Activated T-helper 9 cell treated with anti-CD3 and anti-CD28 coated beads, Interleukin-2, amount 50 U/mL, for 16 hours (primary cell): Measurements from ENCODE around the gene CTRB1.

Source experiments
- DNase-seq: peaks from one replicate; pipeline ENCODE4 v3.0.0-alpha.2; 2020; ENCODE audit warnings: low read depth

CTRB1 gene

DNA sequence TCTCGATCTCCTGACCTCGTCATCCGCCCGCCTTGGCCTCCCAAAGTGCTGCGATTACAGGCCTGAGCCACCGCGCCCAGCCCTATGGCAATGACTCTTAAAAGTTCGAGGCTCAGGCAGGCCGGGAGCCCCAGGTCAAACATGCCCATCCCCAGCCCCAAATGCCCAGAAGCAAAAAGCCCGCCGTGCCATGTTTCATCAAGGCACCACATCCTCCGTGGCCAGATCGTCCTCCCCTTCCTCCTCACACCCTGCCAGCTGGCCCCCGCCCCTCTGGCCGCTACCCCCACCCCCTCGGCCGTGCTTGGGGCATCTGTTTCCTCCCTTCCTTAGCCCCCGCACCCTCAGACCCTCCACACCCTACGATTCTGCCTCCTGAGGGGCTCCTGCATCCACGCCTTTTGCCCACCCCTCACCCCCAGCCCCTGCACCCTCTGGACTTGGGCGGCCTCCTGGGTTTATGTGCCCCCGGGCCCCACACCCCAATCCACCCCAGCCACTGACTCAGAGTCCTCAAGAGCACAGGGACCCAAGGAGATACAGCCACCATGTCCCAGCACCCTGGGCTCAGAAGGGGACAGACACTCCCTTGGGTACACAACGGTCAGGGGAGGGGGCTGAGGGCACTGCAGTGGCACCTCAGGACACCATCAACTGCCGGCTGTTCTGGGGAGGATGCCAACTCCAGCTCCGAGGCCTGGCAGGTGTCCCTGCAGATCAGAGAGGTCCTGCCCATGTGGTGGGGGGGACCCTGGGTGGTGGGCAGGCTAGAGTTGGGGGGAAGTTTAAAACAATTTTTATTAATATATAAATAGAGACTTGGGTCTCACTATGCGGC is 7.1 kb downstream of the CTRB1 start:
- DNase-seq, result no peak

DNA sequence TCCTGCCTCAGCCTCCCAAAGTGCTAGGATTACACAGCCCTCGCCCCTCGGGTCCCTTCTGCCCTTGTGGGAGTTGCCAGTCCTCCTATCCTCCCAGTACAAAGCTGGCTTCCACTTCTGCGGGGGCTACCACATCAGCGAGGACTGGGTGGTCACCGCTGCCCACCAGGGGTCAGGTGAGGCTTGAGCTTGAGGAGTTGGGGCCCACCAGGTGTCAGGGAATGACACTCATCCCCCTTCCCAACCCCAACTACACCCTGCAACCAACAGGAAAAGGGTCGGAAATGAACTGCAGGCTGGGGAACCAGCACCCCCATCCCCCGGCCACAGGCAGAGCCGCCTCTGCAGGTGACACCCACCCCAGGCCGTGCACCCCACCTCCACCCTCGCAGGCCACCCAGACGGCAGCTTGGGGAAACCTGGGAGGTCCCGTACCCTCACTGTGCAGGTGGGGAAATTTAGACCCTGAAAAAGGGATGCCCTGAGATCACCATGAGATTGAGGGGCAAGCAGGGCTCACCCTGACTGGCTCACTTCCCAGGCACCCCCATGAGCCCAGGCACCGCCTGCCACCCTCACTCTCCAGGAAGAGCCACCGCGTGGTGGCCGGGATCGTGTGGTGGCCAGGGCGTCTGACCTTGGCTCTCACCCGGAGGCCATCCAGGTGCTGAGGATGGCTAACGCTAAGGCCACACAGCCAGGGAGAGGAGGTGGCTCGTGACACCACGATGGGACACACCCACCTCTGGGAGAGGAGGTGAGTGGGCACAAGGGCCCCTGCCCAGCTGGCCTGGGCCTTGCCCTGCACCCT is 8.0 kb downstream of the CTRB1 start:
- DNase-seq, result no peak

DNA sequence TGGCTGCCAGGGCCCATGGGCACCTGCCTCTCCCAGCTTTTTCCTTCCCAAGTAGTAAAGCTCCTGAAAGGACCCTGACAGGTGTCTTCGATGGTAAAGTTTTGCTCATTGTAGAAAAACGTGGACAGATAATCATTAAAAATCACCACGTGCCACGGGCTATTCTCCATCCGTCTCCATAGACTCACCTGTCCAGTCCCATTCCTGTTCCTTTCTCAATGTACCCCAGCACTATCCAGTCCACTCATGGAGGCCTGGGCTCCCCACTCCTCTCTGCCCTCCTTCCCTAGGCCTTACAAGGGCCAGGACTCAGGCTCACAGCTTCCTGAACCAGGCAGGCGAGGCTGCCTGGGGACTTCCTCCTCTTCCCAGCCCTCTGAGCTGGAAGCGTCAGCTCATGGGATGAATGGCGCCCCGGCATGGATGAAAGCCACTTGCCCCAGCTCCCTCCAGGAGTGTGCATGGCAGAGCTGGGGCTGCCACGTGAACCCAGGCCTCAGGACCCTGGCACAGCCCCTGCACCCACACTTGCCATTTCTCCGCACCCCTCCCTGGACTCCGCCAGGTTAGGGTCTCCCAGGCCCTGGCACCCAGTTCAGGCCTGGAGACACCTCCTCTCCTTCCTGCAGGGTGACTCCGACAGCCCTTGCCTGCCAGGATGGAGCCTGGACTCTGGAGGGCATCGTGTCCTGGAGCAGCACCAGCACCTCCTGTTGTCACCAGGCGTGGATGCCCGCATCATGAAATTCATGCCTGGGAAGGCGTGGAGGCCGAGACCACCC is 8.8 kb downstream of the CTRB1 start:
- no peak for DNase-seq

DNA sequence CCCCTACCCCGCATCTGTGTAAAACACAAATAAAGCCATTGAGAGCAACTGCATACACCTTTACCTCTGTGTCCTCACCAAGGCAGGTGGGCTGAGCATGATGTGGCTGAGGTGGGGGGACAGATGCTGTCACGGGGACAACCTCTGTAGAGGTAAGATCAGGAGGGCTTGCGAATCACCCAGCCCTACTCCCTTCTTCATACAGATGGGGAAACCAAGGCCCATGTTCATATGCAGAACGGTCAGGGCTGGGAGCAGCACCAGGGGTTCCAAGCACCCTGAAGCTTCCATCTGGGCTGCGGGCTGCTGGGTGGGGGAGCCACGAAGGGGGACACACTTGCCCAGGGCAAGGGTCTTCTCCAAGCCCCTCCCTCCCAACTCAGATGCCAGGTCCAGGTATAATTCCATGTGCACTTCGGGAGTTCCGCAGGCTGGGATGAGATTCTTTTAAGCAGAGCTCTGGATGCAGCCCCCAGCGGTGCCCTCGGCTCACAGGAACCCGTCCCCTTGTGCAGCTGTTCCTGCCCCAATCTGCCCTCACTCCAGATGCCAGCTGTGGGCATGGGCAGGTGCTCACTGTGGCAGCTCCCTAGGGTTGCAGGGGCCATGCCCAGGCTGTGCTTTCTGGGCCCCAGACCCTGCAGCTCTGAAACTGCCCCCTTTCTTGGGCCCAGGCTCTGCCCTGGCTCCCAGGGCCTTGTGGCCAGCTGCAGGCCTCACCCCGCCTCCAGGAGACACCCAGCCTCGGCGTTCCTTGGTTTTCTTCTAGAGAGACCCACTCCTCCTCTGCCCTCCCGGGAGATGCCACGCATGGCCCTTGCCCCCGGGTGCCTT is 9.6 kb downstream of the CTRB1 start:
- no peak for DNase-seq

DNA sequence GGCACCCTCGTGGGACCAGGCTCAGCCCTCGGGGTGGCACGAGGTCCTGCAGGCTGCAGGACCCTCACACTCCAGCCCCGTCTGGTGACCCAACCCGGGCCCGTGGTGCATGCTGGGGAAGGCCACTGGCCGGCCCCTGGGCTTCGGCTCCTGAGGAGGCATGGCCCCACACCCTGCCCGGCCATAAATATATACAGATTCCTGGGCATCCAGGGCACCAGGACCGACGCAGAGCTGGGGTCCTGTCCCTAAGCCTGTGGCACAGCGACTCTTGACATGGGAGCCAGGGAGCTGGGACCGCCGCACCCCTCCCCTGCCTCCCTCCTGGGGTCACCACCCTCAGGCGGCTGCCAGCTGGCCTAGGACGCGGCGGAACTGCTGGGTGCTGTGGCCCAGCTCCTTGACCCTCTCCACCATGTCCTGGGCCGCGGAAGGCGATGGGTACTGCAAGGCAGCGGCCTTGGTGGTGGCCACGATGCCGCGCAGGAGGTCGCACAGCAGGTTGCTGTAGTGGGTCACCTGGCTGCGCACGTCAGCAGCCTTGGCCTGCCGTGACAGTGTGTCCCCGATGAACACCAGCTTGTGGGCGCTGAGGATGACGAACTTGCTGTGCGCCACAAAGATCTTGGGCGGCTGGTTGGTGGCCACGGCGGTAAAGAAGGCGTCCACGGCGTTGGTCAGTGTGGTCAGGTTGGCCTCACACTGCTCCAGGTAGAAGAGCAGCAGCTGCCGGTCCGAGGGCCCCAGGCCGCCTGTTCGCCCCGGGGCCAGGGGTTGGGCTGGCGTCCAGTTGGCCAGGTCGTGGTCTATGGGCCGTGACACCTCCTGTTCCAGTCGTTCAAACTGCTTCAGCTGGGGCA is 10.6 kb downstream of the CTRB1 start:
- DNase-seq, result no peak

DNA sequence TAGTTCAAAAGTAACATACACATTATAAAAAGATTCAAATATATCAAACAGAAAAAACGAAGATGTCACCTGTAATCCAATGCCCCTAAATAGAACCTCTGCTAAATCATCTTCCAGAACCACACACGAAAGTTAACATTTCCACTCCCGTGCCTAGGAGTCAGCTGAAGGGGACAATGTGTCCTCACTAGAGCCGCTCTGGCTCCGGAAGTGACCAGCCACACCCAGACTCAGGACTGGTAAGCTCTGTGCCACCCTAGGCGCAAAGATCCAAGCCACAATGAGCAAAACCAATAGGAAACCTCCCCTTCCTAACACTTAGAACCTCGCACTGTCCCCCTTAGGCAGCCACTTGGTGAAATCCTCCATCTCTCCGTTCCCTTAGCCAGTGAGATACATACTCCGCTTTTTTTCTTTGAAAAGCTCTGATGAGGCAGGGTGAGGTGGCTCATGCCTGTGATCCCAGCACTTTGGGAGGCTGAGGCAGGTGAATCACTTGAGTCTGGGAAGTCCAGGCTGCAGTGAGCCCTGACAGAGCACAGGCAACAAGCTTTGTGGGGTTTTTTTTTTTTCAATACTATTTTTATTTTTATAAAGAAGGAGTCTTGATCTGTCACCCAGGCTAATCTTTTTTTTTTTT is 11.8 kb downstream of the CTRB1 start:
- no peak for DNase-seq

DNA sequence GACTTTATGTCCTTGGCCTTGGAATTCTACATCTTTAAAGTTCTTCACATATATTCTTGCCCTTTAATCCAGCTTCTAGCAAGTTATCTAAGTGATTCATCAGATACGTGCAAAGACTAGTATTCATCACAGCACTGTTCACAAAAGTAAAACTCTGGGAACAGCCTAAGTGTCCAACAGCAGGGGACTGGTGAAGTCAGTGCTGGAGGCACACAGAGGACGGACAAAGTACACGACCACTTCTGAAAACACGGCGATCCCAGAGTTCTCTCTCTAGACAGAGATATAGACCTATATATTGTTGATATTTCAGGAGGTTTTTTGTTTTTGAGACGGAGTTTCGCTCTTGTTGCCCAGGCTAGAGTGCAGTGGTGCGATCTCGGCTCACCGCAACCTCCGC is 12.8 kb downstream of the CTRB1 start:
- no peak for DNase-seq

DNA sequence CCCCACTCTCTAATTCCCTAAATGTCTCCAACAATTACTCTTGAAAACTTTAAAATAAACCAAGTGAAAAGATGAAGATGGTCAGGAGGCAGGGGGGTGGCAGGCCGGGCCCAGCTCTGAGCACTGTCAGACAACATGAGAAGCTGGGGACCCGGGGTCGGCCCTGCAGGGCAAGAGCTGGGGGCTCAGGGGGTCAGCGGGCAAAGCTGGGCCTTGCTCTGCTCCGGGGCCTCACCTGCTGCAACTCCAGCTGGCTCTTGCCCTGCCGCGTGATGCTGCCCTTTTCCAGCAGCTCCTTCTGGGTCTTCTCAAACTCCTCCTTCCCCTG is 14.8 kb downstream of the CTRB1 start:
- no peak for DNase-seq

DNA sequence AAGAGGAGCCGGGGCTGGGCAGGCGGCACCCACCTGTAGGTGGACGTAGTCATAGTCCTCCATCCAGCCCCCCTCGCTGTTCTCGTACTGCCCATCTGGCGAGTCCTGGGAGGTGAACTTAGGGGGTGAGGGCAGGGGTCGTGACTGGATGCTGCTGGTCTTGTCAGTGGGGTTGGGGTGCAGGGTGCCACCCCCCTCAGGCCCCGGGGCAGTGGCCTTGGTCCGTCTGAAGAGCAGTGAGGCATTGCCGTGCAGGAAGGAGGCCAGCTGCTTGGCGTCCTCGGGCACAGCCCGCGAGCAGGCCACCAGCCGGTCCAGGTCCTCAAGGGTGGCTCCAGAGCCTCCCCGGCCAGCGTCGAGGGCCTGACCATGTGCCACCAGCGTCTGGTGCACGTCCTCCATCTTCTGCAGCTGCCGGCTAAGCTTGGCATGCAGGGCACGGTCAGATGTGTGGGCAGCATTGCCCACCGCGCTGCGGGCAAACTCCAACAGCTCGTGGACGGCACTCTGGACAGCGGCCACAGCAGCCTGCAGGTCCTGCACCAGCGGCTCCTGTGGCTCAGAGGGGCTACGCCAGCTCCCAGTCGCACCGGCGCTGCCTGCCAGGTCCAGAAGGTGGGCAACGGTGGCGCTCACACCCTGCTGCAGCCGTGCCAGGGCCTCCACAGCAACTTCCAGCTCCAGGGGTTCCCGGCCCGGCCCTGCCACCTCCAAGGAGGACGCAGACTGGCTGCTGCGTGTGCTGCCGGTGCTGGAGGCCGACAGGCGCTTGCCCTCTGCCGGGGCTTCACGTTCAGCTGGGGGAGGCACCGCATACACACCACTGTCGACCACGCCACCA is 16.3 kb downstream of the CTRB1 start:
- no peak for DNase-seq

DNA sequence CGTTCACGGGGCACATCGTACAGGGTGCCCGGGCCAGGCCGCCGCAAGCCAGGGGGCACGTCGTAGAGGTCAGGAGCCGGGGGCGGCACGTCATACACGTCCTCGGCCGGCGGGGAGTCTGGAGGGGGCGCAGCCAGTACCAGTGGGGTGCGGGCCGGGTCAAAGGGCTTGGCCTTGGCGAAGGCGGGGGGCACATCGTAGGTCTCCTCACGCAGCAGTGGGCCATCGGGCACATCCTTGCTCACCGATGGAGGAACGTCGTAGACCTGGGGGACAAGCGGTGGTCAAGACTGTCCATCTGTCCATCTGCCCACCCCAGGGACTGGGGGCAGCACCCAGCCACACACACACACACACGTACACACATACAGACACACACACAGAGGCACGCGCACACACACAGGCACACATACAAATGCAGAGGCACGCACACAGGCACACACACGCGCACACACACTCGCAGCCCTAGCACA is 17.0 kb downstream of the CTRB1 start:
- DNase-seq, result no peak

DNA sequence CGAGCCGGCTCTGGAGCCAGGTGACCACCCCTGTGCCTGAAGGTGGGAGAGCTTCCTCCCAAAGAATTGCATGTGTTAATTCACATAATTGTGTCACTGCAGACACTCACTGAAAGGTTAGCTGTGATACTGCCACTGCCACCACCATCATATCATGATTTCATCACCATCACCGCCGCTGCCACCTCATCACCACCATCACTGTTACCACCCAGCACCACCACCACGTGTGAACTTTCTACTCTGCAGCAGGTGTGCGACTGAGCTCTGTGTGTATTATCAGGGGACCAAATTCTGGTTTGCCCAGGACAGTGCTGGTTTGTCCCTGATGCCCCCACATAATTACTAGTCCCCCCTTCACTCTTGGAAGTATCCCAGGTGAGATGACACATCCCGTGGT is 17.4 kb downstream of the CTRB1 start:
- DNase-seq, result no peak

DNA sequence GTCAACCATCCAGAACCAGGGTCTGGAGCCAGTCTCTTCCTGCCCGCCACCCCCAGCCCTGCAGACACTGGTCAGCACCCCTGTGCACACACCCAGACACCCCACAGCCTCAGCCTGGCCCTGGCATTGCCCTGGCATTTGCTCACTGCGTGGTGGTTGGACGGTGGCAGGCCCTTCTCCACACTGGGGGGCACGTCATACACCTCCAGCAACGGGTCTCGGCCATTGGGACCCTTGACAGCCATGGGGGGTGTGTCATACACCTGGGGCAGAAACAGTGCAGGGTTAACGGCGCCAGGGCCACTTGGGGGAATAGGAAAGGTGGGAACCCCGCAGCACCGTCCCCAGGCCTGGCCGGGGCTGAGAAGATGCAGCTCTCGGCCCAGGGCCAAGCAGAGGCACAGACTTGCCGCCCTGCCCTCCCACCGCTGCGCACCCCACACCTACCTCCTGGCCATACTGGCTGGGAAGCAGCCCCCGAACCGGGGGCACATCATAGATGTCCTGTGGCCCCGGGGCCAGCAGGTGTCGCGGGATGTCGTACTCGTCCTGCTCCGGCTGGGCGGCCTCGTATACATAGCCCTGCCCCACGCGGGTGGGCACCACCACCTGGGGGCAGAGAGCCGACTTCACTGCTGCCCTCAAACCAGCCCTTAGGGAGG is 18.1 kb downstream of the CTRB1 start:
- no peak for DNase-seq

DNA sequence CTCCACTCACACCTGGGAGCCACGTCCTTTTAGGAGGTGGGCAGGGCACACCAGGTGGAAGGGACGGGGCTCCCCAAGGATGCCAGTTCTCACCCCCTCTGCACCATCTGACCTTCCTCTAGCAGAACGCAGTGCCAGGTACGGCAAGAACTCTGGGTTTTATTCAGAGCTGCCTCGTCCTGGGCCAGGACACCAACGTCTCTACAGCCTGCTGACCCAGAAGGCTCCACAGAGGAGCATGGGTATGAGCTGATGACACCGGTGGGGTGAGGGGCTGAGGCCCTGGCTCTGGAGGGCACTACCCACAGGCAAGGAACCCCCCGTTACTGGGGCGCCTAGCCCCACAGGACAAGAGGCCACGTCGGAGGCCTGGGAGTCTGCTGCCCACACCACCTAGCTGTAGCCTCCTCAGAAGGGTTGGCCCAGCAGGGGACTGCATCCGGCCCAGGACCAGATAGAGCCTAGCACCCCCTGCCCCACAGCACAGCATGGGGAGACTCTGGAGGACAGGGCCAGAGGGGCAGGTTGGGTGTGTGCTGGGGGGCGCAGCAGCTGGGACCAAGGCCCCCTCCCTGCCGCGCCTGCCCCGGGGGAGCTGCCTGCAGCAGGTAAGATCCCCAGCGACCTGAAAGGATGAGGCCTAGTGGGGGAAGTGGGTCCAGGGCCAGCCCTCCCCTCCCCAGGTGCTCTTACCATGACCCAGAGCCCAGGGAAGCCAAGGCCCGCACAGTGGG is 18.8 kb downstream of the CTRB1 start:
- no peak for DNase-seq

DNA sequence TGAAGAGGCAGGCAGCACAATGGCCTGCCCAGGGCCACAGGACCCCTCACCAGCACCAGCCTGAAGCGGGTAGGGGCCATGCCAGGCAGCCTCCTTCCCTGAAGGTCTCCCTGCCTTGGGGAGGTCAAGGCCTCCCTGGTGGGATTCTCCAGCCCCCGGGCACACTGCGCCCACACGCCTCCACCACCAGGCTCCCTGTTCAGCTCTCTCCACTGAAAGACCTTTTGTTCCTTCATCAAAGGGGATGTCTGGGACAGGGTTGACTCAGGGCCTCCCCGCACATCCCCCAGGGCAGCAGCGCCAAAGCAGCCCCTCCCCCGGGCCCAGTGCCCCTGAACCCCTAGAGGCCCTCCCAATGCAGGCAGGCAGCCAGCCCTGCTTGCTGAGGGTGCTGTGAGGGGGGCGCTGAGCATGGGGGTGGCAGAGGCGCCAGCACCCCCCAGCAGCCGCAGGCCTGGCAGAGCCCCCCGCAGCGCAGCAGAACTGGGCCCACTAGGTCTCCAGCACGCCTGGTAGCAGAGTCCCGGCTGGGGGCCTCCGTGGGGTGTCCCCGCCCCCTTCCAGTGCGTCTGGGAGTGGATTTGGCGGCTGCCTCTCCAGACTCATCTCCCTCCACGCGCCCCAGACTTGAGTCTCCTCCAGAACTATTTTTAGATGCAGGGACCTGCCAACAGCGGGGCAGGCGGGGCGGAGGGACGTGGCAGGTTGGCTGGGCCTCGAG is 19.5 kb downstream of the CTRB1 start:
- DNase-seq, result no peak

DNA sequence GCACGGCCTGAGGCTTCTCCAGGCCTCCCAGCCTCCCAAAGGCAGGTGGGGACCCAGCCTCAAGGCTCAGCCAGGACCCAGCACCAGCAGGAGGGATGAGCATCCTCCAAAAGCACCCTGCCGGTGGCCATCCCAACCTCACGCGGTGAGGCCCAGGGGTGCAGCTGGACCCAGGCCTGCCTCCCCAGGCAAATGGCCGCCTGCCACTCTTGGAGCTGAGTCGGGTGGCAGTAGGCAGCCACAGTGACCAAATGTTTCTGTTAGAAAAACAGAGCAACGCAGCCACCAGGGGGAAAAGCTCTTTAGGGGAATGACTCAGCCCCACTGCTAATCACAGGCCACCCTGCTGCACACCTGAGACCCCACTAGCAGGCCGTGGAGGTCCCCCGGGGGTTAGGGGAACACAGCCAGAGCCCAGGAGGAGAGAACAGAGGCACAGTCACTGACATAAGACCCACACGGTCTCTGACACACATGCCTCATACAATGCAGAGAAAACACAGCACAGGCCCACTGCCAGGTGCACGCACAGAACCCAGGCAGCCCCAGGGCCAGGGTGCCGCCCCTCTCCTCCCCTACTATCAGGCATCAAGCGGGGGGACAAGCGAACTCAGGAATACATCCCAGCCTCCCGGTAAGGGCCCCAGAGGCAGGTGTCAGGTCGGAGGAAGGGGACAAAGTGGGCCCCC is 20.2 kb downstream of the CTRB1 start:
- no peak for DNase-seq

DNA sequence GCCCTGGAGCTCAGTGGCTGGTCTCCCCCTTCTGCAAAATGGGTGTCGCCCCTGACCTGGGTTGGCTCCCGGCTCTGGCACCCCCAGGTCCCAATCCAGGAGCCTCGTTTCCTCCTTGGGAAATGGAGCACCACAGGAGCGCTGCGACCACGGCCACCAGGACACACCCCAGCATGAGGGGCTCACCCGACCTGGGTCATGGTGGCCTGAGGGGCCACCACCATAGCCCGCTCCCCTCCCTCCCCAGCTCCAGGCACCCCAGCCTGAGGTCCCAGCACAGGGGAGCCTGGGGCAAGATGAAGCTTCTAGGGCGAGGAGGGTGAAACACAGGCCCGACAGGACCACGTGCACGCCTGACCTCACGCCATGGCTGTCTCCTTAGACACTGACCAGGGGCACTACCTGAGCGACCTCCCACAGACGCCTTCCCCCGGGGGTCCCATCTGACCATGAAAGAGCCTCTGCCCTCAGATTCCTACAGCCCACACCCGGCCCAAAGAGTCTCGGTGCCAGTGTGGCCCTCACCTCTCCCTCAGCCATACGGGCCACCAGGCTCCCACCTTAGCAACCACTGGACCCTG is 20.8 kb downstream of the CTRB1 start:
- DNase-seq, result no peak
